Adrenal gland (tissue), 12 donors: ENCODE measurements around the gene COX19. TPM values are rescaled to one million over a fixed set of nuclear protein-coding genes. Genes with fewer than 3 reads are reported as not detected.

Experiments used
- DNase-seq, 7 donors: peaks; one replicate each; pipeline ENCODE4 v3.0.0-alpha.2; 2019 to 2020
- H3K27ac ChIP-seq, 5 donors: fragments of 200-600 bp; sonication (generic) in 4 of 5; 1 replicate in 3 of 5; 2 replicates in 2 of 5; pipeline versions ENCODE4 v1.5.1 to v1.8.0; 2016 to 2020; ENCODE audit warnings: mild to moderate bottlenecking in 1 of 5
- H3K27me3 ChIP-seq: fragments of 200-600 bp; 2 replicates; pipeline ENCODE4 v1.8.0; 2021
- H3K36me3 ChIP-seq, 2 donors: fragments of 200-600 bp; replicated peaks in 1 of 2; 1 replicate in 1 of 2; 2 replicates in 1 of 2; pipeline versions ENCODE4 v1.5.1 to v1.8.0; 2018 to 2022
- H3K4me1 ChIP-seq, 2 donors: fragments of 200-600 bp; replicated peaks in 1 of 2; 1 replicate in 1 of 2; 2 replicates in 1 of 2; pipeline versions ENCODE4 v1.5.1 to v1.8.0; 2018 to 2021
- H3K4me3 ChIP-seq, 4 donors: fragments of 200-600 bp; sonication (generic) in 3 of 4; one replicate each; pipeline ENCODE4 v1.5.1; 2016 to 2018
- H3K9me3 ChIP-seq, 3 donors: fragments of 200-600 bp; sonication (generic) in 1 of 3; replicated peaks in 1 of 3; 1 replicate in 2 of 3; 2 replicates in 1 of 3; pipeline versions ENCODE4 v1.5.1 to v1.8.0; 2016 to 2021
- CTCF ChIP-seq, 6 experiments: fragments of 450-650 bp in 4 of 6; fragments of 200-600 bp in 2 of 6; sonication (generic) in 1 of 6; IDR thresholded peaks; 1 replicate in 5 of 6; 2 replicates in 1 of 6; pipeline versions ENCODE4 v1.5.1 to v1.8.0; 2016 to 2021; ENCODE audit warnings: antibody characterized with exemption in 6 of 6, mild to moderate bottlenecking in 2 of 6, moderate library complexity in 1 of 6
- POLR2A ChIP-seq, 2 donors: fragments of 450-650 bp; IDR thresholded peaks; one replicate each; pipeline ENCODE4 v1.6.1; 2017; ENCODE audit warnings: antibody characterized with exemption in 2 of 2, mild to moderate bottlenecking in 2 of 2, moderate library complexity in 1 of 2
- WGBS, 4 donors: extraction: QIAGEN DNeasy Blood & Tissue Kit in 2 of 4; methylation state at CpG; one replicate each; pipeline versions ENCODE4 v1.1.5 to v1.1.7; 2013 to 2017; 5-methylcytosine and 5-hydroxymethylcytosine counted together
- intact Hi-C, 2 donors: fragments of 100-400 bp; cut with DNase I; formaldehyde crosslinking; loops; one replicate each; pipeline versions ENCODE4 v1.14.1 to v1.15.0; 2022 to 2023
- polyA plus RNA-seq, 3 donors: library from polyadenylated mRNA; stranded (reverse); fragments of 200-250 nt in 2 of 3; fragments of 350-450 nt in 1 of 3; fragmentation: Illumina TruSeq in 1 of 3; extraction: RNeasy Lipid Tissue Mini Kit (QIAGEN cat#74804) in 1 of 3; gene quantifications; one replicate each; pipeline ENCODE4 v1.2.3, GENCODE V29; 2013 to 2014
- total RNA-seq, 9 donors: library from RNA; depleted of rRNA in 4 of 9; stranded (reverse); fragments of >200 nt in 4 of 9; fragments of 120-200 nt in 1 of 9; fragmentation: NEBNext Ultra II Directional in 1 of 9; extraction: Animal tissue kit (Norgen Biotek cat#: 25700) in 1 of 9; gene quantifications; one replicate each; pipeline versions ENCODE4 v1.1.0 to v1.2.4, GENCODE V29; 2013 to 2023
- donor health status: healthy with polysubstance abuse.
- donor health status: Bipolar disorder and iron deficiency.
- donor health status: DM: yes; HTN: yes; CAD: no.
- donor health status: DM: no; HTN: no; CAD: no.
- donor health status: DM: no; HTN: no; CAD: no.
- donor health status: DM: yes; HTN: yes; CAD: no.

Gene COX19
- total and polyA plus RNA-seq, 12 donors = 9.1 to 32.4 (median 18.9) TPM

GRCh38 chr7:1016577-1017531, 41.5 kb upstream of the COX19 start:
- Histone ChIP-seq H3K27me3 (no peaks in the 10 kb centered on the region), H3K36me3 (no peaks in the 10 kb centered on the region), H3K4me3 (no peak overlapping the region), H3K4me1 (no peaks in the 10 kb centered on the region), H3K9me3 (no peaks in the 10 kb centered on the region), H3K27ac (no peak overlapping the region)
- no peak for DNase-seq
- intact Hi-C loops = no loop called here
- no peak for TF ChIP-seq CTCF (IDR thresholded peaks at IDR 0.05)
- TF ChIP-seq POLR2A (IDR thresholded peaks at IDR 0.05) = no peak
- 87 to 95% (median 94%) methylated on average over 15 to 51 of the region's 51 CpGs for WGBS, 4 donors

GRCh38 chr7:1015196-1016121, 40.1 kb upstream of the COX19 start:
- Histone ChIP-seq H3K4me1 (no peaks in the 10 kb centered on the region), H3K9me3 (no peaks in the 10 kb centered on the region), H3K27ac (no peak overlapping the region), H3K27me3 (no peaks in the 10 kb centered on the region), H3K36me3 (no peaks in the 10 kb centered on the region), H3K4me3 (no peak overlapping the region)
- intact Hi-C loops = no loop called here
- 64 to 79% (median 74%) methylated on average over 8 to 28 of the region's 28 CpGs for WGBS, 4 donors
- DNase-seq = peak in 1 of 7 donors; percentile 55
- TF ChIP-seq POLR2A (IDR thresholded peaks at IDR 0.05) (no peak), CTCF (IDR thresholded peaks at IDR 0.05) (no peak)

- no peak for DNase-seq
- intact Hi-C loops = no loop called here
- 91 to 96% (median 92%) methylated on average over 8 to 20 of the region's 20 CpGs for WGBS, 4 donors
- Histone ChIP-seq H3K9me3 (no peaks in the 10 kb centered on the region), H3K4me1 (no peaks in the 10 kb centered on the region), H3K27ac (no peak overlapping the region), H3K27me3 (no peaks in the 10 kb centered on the region), H3K4me3 (no peak overlapping the region), H3K36me3 (peaks cover 0 to 3% of the 10 kb centered on the region in 2 donors)
- no peak for TF ChIP-seq POLR2A (IDR thresholded peaks at IDR 0.05)
- TF ChIP-seq CTCF (IDR thresholded peaks at IDR 0.05) = no peak
These were observed 39.3 kb upstream of the COX19 start for GRCh38 chr7:1014681-1015080.

- Histone ChIP-seq H3K27ac (no peak overlapping the region), H3K4me3 (no peak overlapping the region), H3K9me3 (no peaks in the 10 kb centered on the region), H3K36me3 (peaks cover 0 to 7% of the 10 kb centered on the region in 2 donors), H3K4me1 (no peaks in the 10 kb centered on the region), H3K27me3 (no peaks in the 10 kb centered on the region)
- no peak for TF ChIP-seq POLR2A (IDR thresholded peaks at IDR 0.05)
- TF ChIP-seq CTCF (IDR thresholded peaks at IDR 0.05) = no peak
- WGBS, 4 donors = 79 to 91% (median 87%) methylated on average over 10 to 11 of the region's 11 CpGs
- DNase-seq = no peak
- intact Hi-C loops = no loop called here
These were observed 38.2 kb upstream of the COX19 start for GRCh38 chr7:1013581-1013980.
